DOHH2 (cell line): ENCODE results near the gene METTL24.

Experiments
- EZH2phosphoT487 ChIP-seq: fragments of 200-600 bp; sonication (generic); IDR thresholded peaks from 2 replicates; pipeline ENCODE4 v1.6.1; 2017; ENCODE audit warnings: borderline replicate concordance, mild to moderate bottlenecking, antibody characterized with exemption, low read length, moderate library complexity, mixed read lengths
- TF ChIP-seq, protein P1 (sequence below): fragments of 200-600 bp; sonication (generic); IDR thresholded peaks from one replicate; pipeline ENCODE4 v1.5.1; 2014; ENCODE audit warnings: antibody characterized with exemption, mild to moderate bottlenecking, low read depth, low read length; ENCODE audit not compliant: poor library complexity, severe bottlenecking

DNA sequence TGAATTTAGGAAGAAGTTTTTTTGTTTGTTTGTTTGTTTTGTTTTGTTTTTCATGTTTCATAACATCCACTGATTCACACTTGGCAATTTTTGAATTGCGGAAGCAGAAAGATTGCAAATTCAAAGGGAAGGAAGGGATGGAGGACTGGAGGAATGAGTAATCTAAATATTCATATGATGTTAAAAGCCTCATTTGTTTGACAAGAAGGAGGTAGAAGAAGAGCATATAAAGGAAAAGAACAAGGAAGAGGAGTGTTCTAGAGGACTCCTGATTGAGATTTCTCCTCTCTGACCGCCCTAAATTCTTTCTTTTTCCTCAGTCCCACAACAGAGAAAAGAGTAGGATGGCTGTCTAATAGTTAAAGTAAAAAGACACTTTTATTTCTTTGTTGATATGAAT lies 88.5 kb downstream of the METTL24 start:
- TF ChIP-seq, protein P1, sequence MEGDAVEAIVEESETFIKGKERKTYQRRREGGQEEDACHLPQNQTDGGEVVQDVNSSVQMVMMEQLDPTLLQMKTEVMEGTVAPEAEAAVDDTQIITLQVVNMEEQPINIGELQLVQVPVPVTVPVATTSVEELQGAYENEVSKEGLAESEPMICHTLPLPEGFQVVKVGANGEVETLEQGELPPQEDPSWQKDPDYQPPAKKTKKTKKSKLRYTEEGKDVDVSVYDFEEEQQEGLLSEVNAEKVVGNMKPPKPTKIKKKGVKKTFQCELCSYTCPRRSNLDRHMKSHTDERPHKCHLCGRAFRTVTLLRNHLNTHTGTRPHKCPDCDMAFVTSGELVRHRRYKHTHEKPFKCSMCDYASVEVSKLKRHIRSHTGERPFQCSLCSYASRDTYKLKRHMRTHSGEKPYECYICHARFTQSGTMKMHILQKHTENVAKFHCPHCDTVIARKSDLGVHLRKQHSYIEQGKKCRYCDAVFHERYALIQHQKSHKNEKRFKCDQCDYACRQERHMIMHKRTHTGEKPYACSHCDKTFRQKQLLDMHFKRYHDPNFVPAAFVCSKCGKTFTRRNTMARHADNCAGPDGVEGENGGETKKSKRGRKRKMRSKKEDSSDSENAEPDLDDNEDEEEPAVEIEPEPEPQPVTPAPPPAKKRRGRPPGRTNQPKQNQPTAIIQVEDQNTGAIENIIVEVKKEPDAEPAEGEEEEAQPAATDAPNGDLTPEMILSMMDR = no peak
- no peak for TF ChIP-seq EZH2phosphoT487
